Loucy (cell line): ENCODE measurements around the gene FUT4.
"Not testable (repeated sequence)": the region's sequence is repeated elsewhere in the genome, so short reads cannot be mapped to it uniquely, and the experiment has no call there.

Experiments used
- H2AFZ ChIP-seq: fragments of 200-600 bp; sonication (generic); 2 replicates; pipeline ENCODE4 v1.6.0; 2016; ENCODE audit warnings: antibody characterized with exemption, mild to moderate bottlenecking, low read length, moderate library complexity
- H3F3A ChIP-seq: fragments of 200-600 bp; 2 replicates; pipeline ENCODE4 v1.6.0; 2016; ENCODE audit warnings: antibody characterized with exemption, low read depth, mild to moderate bottlenecking
- H3K27me3 ChIP-seq: fragments of 200-600 bp; sonication (generic); 2 replicates; pipeline ENCODE4 v1.6.1; 2014; ENCODE audit warnings: low read length, mild to moderate bottlenecking; ENCODE audit not compliant: insufficient read depth, poor library complexity, severe bottlenecking
- H3K36me3 ChIP-seq: fragments of 200-600 bp; sonication (generic); 2 replicates; pipeline ENCODE4 v1.6.1; 2016; ENCODE audit warnings: low read length; ENCODE audit not compliant: insufficient read depth
- H3K4me1 ChIP-seq: fragments of 200-600 bp; sonication (generic); 2 replicates; pipeline ENCODE4 v1.5.1; 2014; ENCODE audit warnings: low read length, mild to moderate bottlenecking; ENCODE audit not compliant: insufficient read depth, poor library complexity, severe bottlenecking
- H3K4me2 ChIP-seq: fragments of 200-600 bp; sonication (generic); 2 replicates; pipeline ENCODE4 v1.6.0; 2014; ENCODE audit warnings: antibody characterized with exemption, low read length, low read depth, mild to moderate bottlenecking; ENCODE audit not compliant: poor library complexity, severe bottlenecking
- H3K4me3 ChIP-seq: fragments of 200-600 bp; sonication (generic); 2 replicates; pipeline ENCODE4 v1.5.1; 2014; ENCODE audit warnings: low read length, mild to moderate bottlenecking, mixed read lengths; ENCODE audit not compliant: poor library complexity, severe bottlenecking
- H3K79me2 ChIP-seq: fragments of 200-600 bp; sonication (generic); 2 replicates; pipeline ENCODE4 v1.6.1; 2014; ENCODE audit warnings: low read length; ENCODE audit not compliant: insufficient read depth
- H3K9ac ChIP-seq: fragments of 200-600 bp; sonication (generic); 2 replicates; pipeline ENCODE4 v1.6.0; 2014; ENCODE audit warnings: mild to moderate bottlenecking, low read depth, low read length, moderate library complexity; ENCODE audit not compliant: poor library complexity, severe bottlenecking
- H3K9me2 ChIP-seq: fragments of 200-600 bp; sonication (generic); replicated peaks from 2 replicates; pipeline ENCODE4 v1.6.1; 2016; ENCODE audit warnings: low read depth, low read length, mixed read lengths
- H3K9me3 ChIP-seq: fragments of 200-600 bp; sonication (generic); 2 replicates; pipeline ENCODE4 v1.6.1; 2014; ENCODE audit warnings: mild to moderate bottlenecking, antibody characterized with exemption, low read length, low read depth; ENCODE audit not compliant: insufficient read depth
- H4K20me1 ChIP-seq: fragments of 200-600 bp; sonication (generic); 2 replicates; pipeline ENCODE4 v1.6.0; 2014; ENCODE audit warnings: antibody characterized with exemption, low read length, mild to moderate bottlenecking; ENCODE audit not compliant: insufficient read depth, poor library complexity, severe bottlenecking
- EZH2phosphoT487 ChIP-seq: fragments of 200-600 bp; IDR thresholded peaks from 2 replicates; pipeline ENCODE4 v1.6.1; 2018; ENCODE audit warnings: antibody characterized with exemption, mild to moderate bottlenecking, moderate library complexity, borderline replicate concordance
- TF ChIP-seq, protein P1 (sequence below): fragments of 200-600 bp; sonication (generic); conservative IDR thresholded peaks from 2 replicates; pipeline ENCODE4 v1.5.1; 2014; ENCODE audit warnings: mild to moderate bottlenecking, antibody characterized with exemption, low read length

Gene FUT4

DNA sequence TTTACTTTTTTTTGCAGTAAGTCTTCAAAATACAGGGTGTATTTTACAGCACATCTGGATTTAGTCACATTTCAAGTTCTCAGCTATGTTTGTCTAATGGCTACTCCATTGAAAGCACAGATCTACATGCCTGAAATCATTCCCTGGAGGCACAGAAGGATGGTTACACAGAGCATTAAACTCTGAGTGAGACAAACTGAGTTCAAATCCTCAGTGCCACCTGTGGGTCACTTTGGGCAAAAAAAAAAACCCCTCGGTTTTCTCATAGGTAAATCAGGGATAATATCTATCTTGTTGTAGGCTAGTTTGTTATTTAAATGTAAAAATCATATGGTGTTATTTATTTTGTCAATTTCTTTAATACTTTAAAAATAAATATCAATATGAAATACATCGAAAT is 42.2 kb upstream of the FUT4 start:
- peaks cover 17% of the 10 kb centered on the region for H3K36me3 ChIP-seq
- H4K20me1 ChIP-seq: no peaks in the 10 kb centered on the region
- no peaks in the 10 kb centered on the region for H3K4me1 ChIP-seq
- H3F3A ChIP-seq: no peaks in the 10 kb centered on the region
- H3K4me3 ChIP-seq: no peak overlapping the region
- no peaks in the 10 kb centered on the region for H3K9me3 ChIP-seq
- TF ChIP-seq, protein P1, sequence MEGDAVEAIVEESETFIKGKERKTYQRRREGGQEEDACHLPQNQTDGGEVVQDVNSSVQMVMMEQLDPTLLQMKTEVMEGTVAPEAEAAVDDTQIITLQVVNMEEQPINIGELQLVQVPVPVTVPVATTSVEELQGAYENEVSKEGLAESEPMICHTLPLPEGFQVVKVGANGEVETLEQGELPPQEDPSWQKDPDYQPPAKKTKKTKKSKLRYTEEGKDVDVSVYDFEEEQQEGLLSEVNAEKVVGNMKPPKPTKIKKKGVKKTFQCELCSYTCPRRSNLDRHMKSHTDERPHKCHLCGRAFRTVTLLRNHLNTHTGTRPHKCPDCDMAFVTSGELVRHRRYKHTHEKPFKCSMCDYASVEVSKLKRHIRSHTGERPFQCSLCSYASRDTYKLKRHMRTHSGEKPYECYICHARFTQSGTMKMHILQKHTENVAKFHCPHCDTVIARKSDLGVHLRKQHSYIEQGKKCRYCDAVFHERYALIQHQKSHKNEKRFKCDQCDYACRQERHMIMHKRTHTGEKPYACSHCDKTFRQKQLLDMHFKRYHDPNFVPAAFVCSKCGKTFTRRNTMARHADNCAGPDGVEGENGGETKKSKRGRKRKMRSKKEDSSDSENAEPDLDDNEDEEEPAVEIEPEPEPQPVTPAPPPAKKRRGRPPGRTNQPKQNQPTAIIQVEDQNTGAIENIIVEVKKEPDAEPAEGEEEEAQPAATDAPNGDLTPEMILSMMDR: peak; percentile 33; the same call in 1 of the 2 replicates
- no peak for TF ChIP-seq EZH2phosphoT487
- H3K9ac ChIP-seq: no peak overlapping the region
- no peaks in the 10 kb centered on the region for H3K79me2 ChIP-seq
- no peak overlapping the region for H2AFZ ChIP-seq
- H3K4me2 ChIP-seq: no peak overlapping the region
- H3K9me2 ChIP-seq: no peaks in the 10 kb centered on the region
- H3K27me3 ChIP-seq: no peaks in the 10 kb centered on the region

GRCh38 chr11:94504689-94505293 is 38.9 kb upstream of the FUT4 start:
- no peaks in the 10 kb centered on the region for H3K9me3 ChIP-seq
- H3K9me2 ChIP-seq: no peaks in the 10 kb centered on the region
- H3K27me3 ChIP-seq: no peaks in the 10 kb centered on the region
- no peak overlapping the region for H2AFZ ChIP-seq
- no peaks in the 10 kb centered on the region for H3K36me3 ChIP-seq
- no peaks in the 10 kb centered on the region for H3F3A ChIP-seq
- TF ChIP-seq EZH2phosphoT487: no peak
- TF ChIP-seq, protein P1: peak; percentile 80
- H3K4me2 ChIP-seq: no peak overlapping the region
- no peaks in the 10 kb centered on the region for H4K20me1 ChIP-seq
- no peaks in the 10 kb centered on the region for H3K4me1 ChIP-seq
- H3K4me3 ChIP-seq: no peak overlapping the region
- H3K9ac ChIP-seq: no peak overlapping the region
- no peaks in the 10 kb centered on the region for H3K79me2 ChIP-seq

DNA sequence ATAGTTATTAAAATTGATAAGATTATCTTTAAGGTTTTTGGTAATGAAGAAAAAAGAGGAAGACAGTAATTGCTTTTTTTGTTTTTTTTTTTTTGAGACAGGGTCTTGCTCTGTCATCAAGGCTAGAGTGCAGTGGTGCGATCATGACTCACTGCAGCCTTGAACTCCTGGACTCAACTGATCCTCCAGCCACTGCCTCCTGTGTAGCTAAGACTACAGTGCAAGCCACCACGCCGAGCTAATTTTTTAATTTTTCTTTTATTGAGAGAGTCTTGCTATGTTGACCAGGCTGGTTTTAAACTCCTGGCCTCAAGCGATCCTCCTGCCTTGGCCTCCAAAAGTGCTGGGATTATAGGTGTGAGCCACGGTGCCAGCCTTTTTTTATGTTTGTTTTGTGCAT is 37.2 kb upstream of the FUT4 start:
- not testable (repeated sequence) for H3K27me3 ChIP-seq, H3F3A ChIP-seq, H3K9me3 ChIP-seq, H3K9me2 ChIP-seq, H3K79me2 ChIP-seq, H3K9ac ChIP-seq, H3K4me3 ChIP-seq, H3K4me1 ChIP-seq, H3K4me2 ChIP-seq, H3K36me3 ChIP-seq, H4K20me1 ChIP-seq, H2AFZ ChIP-seq

GRCh38 chr11:94507485-94507884 is 36.2 kb upstream of the FUT4 start:
- no peak overlapping the region for H3K9ac ChIP-seq
- H3K79me2 ChIP-seq: no peaks in the 10 kb centered on the region
- H4K20me1 ChIP-seq: no peaks in the 10 kb centered on the region
- H3K4me2 ChIP-seq: no peak overlapping the region
- TF ChIP-seq, protein P1: no peak
- TF ChIP-seq EZH2phosphoT487: no peak
- H3K9me2 ChIP-seq: no peaks in the 10 kb centered on the region
- no peak overlapping the region for H2AFZ ChIP-seq
- no peaks in the 10 kb centered on the region for H3K36me3 ChIP-seq
- 0 out of 2 replicates have a peak, but pooled peaks cover 4% of the 10 kb centered on the region for H3K9me3 ChIP-seq
- H3F3A ChIP-seq: no peaks in the 10 kb centered on the region
- no peaks in the 10 kb centered on the region for H3K27me3 ChIP-seq
- H3K4me1 ChIP-seq: peaks cover 5% of the 10 kb centered on the region
- H3K4me3 ChIP-seq: no peak overlapping the region
